ENCODE results near the gene TTK. TPM values are rescaled to one million over a fixed set of nuclear protein-coding genes. Genes with fewer than 3 reads are reported as not detected.

TTK gene
- total RNA-seq, 3 donors from 2014 or later: 0.66 to 1.9 (median 1.5) TPM

- TF ChIP-seq CTCF (IDR thresholded peaks at IDR 0.05) (no peak), POLR2AphosphoS5 (IDR thresholded peaks at IDR 0.05) (no peak), POLR2A (IDR thresholded peaks at IDR 0.05) (no peak)
- Histone ChIP-seq H3K27ac (no peak overlapping the region), H3K4me3 (no peak overlapping the region), H3K4me1 (no peaks in the 10 kb centered on the region), H3K36me3 (no peaks in the 10 kb centered on the region), H3K9me3 (no peaks in the 10 kb centered on the region), H3K27me3 (no peaks in the 10 kb centered on the region)
- DNase-seq (ENCODE audit: low spot score in 2 of 2): no peak
- intact Hi-C loops (cut with DNase I; ENCODE audit: low total_unique reads): no loop called here
Observed at GRCh38 chr6:80020381-80021120, 16.1 kb downstream of the TTK start.

- TF ChIP-seq POLR2AphosphoS5 (IDR thresholded peaks at IDR 0.05): no peak
- TF ChIP-seq POLR2A (IDR thresholded peaks at IDR 0.05): no peak
- no peak for TF ChIP-seq CTCF (IDR thresholded peaks at IDR 0.05)
- no peak overlapping the region for H3K4me3 ChIP-seq
- H3K27me3 ChIP-seq: no peaks in the 10 kb centered on the region
- H3K36me3 ChIP-seq: no peaks in the 10 kb centered on the region
- no peak for DNase-seq (ENCODE audit: low spot score in 2 of 2)
- intact Hi-C loops (cut with DNase I; ENCODE audit: low total_unique reads): no loop called here
- no peaks in the 10 kb centered on the region for H3K9me3 ChIP-seq
- no peak overlapping the region for H3K27ac ChIP-seq
- no peaks in the 10 kb centered on the region for H3K4me1 ChIP-seq
Observed at GRCh38 chr6:80021131-80021530, 16.7 kb downstream of the TTK start.

GRCh38 chr6:80021591-80021990 lies 17.1 kb downstream of the TTK start:
- intact Hi-C loops (cut with DNase I; ENCODE audit: low total_unique reads): no loop called here
- TF ChIP-seq CTCF (IDR thresholded peaks at IDR 0.05) (no peak), POLR2AphosphoS5 (IDR thresholded peaks at IDR 0.05) (no peak), POLR2A (IDR thresholded peaks at IDR 0.05) (no peak)

GRCh38 chr6:80022803-80023202 lies 18.4 kb downstream of the TTK start:
- Histone ChIP-seq H3K27ac (no peak overlapping the region), H3K27me3 (no peaks in the 10 kb centered on the region), H3K4me1 (no peaks in the 10 kb centered on the region), H3K36me3 (no peaks in the 10 kb centered on the region), H3K4me3 (no peak overlapping the region), H3K9me3 (no peaks in the 10 kb centered on the region)
- intact Hi-C loops (cut with DNase I; ENCODE audit: low total_unique reads): no loop called here
- TF ChIP-seq POLR2A (IDR thresholded peaks at IDR 0.05) (no peak), POLR2AphosphoS5 (IDR thresholded peaks at IDR 0.05) (no peak), CTCF (IDR thresholded peaks at IDR 0.05) (no peak)
- no peak for DNase-seq (ENCODE audit: low spot score in 2 of 2)

More at GRCh38 chr6:80021591-80021990, 17.1 kb downstream of the TTK start:
- Histone ChIP-seq H3K9me3 (no peaks in the 10 kb centered on the region), H3K27me3 (no peaks in the 10 kb centered on the region), H3K27ac (no peak overlapping the region), H3K4me1 (no peaks in the 10 kb centered on the region), H3K4me3 (no peak overlapping the region), H3K36me3 (no peaks in the 10 kb centered on the region)
- DNase-seq (ENCODE audit: low spot score in 2 of 2): no peak

GRCh38 chr6:80028589-80028988 lies 24.1 kb downstream of the TTK start:
- Histone ChIP-seq H3K4me3 (no peak overlapping the region), H3K4me1 (no peaks in the 10 kb centered on the region), H3K9me3 (no peaks in the 10 kb centered on the region), H3K27ac (no peak overlapping the region), H3K27me3 (no peaks in the 10 kb centered on the region), H3K36me3 (no peaks in the 10 kb centered on the region)
- intact Hi-C loops (cut with DNase I; ENCODE audit: low total_unique reads): no loop called here
- DNase-seq (ENCODE audit: low spot score in 2 of 2): no peak
- TF ChIP-seq CTCF (IDR thresholded peaks at IDR 0.05) (no peak), POLR2AphosphoS5 (IDR thresholded peaks at IDR 0.05) (no peak), POLR2A (IDR thresholded peaks at IDR 0.05) (no peak)
